ENCODE measurements around the gene P4HB.

The P4HB gene

DNA sequence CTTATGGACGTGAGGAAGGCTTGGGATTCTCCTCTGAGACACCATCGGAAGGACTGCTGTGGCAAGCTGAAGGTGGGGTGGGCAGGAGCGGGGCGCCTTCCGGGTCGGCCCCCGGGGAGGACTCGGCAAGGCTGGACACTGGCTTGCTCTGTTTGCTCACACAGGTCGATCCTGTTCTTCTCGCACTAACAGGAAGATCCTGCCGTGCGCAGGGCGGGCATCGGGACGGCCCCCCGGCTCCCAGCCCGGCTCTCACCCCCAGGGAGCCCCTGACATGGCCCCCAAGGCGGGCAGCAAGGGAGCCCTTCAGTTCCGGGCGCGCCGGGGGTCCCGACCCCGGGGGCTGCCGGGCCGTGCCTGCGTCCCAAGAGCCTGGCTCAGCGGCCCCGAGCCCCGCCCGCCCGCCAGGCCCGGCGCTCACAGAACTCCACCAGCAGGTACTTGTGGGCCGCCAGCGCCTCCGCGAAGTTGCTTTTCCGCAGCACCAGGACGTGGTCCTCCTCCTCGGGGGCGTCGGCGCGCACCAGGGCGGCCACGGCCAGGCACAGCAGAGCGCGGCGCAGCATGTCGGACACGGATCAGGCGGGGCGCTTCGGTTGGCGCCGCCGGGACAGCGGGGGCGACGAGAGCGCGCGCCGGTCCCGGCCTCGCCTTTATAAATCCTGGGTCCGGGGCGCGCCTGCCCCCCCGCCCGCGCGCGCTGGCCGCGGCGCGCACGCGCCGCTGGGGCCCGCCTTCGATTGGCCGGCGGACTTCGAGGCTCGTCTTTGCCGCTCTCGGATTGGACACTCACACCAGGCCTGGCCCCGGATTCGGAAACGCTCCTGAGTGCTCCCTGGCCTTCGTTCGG is at the start of gene P4HB:
TSS of gene P4HB (minus strand) at position 630 of the 850 bp plus-strand sequence. CDS start at position 566, 64 bp downstream.
- no peak for DNase-seq

DNA sequence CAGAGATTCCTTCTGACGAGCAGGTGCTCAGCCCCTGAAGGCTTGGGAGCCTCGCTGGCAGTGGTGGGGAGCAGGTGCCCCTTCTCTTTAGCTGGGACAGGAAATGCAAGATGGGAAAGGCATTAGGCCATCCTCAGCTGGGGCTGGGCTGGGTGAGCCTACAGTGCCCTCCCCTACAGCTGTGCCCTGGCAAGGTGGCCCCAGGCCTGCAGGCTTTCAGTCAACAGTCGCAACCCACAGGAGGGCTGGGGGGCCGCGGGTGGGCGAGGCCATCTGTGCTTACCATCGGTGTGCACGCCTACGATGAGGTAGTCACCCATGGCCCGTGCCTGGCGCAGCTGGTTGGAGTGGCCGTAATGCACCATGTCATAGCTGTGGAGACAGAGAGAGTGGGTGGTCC is 48.9 kb upstream of the P4HB start:
- DNase-seq: no peak

DNA sequence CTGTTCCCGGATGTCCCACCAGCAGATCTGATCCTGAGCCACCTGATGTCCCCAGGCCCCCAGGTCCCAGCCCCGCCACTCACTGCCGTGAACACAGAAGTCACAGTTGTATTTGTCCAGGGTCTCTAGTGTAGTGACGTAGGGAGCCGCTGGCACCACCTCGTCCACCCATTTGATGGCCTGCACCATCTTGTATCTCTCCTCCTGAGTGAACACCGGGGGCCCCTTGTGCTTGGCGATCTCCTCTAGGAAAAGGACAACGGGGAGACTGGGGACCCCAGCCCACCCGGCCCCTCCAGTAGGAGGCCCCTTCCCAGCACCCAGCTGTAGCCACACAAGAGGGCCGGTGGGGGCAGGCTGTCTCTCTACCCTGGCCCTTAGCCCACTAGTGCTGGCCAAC is 48.5 kb upstream of the P4HB start:
- DNase-seq: no peak

DNA sequence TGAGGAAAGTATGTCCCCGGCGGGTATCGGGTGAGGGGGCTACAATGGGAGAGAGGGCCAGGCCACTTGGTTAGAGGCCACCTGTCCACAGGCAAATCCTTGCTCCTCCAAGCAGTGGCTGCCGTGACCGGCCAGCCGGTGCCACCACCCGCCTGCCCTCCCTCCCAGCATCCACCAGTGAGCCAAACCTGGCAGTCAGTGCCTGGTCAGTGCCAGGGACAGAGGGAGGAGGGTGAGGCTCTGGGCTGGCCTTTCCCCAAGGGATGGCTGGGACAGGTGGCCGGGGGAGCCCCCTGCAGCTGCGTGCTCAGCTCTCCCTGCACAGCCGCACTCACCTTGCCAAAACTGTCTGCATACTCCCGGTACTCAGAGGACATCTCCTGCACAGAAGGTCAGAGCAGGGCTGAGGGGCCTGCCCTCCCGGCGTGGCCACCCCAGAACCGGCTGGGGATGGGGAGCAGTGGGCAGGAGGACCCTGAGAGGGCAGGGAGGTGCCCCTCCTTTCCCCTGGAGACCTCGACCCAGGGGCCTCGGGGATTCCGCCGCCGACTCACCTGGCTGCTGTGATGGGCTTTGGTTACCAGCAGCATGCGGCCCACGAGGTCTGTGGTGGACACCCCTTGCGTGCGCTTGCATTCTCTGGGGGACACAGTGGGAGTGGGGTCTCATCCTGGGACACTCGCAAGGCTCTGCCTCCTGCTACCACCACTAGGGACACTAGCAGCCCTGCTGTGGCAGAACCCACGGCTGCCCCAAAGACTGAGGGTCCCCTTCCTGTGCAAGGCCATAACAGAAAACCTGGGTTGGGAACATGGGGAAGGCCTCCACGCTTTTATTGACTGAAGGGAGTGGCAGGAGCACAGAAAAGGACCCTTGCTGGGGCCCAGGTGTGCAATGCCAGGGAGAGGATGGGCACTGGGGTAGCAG is 47.1 kb upstream of the P4HB start:
- no peak for DNase-seq

DNA sequence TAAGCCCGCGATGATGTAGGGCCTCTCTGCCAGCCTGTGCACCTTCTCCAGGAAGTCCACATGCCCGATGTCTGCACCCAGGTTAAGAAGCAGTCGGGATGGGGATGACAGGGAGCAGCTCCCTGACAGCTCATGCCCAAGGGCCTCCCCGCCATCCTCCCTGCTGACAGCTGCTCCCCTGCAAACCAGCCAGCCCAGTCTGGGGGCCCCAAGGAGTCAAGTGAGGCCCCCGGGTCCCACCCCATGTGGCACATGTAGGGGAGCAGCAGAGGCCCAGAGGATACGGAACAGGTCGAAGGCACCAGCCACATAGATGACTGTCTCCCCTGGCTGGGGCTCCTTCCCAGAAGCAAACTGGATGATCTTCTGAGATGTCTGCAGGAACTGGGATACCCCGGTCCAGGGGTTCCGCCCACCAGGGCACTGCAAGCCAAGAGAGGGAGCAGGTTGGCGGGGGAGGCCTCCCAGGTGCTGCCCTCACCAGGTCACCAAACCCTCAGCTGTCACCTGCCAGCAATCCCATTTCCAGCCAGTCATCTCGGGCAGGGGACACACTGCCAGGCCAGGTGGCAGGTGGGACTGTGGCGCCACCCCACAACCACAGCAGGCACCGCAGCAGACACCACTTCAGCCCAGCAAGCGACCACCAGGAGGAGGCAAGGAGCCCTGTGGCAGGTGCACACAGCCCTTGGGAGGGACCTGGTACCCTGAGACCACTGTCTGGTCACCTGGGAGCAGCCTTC is 46.3 kb upstream of the P4HB start:
- DNase-seq: no peak

DNA sequence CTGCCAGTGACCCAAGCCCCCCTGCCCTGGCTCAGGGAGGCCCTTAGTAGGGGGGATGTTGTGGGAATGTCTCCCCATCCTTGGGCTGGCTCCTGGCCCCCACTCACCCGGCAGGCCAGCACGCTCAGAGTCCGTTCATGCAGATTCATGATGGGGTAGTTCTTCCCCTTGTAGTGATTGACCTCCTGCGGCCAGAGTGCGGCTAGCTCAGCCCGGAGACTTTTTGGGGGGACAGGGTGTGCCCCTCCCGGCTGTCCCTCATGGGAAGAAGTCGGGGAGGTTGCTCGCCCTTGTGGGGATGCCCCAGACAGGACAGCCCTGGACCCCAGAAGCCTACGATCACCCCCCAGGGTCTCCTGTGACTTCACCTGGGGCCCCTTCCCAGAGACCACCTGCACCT is 45.7 kb upstream of the P4HB start:
- no peak for DNase-seq

DNA sequence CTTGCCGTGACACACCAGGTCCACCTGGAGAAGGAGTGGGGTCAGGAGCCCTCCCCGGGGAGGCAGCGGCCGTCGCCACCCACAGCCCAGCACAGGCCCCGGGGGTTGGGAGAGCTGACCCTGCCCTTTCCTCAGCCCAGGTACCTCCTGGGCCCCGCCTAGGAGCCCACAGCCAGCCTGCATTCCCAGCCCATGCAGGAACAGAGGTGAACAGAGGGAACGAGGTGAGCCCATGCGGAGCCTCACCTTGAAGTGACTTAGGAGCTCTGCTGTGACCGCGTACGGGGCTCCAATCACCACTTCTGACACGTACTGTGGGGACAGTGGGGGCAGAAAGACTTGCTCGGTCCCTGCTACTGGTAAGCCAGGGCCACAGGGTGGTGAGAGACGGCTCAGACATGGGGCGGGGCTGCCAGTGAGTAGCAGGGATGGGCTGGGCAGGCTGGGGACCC is 45.1 kb upstream of the P4HB start:
- DNase-seq: no peak

DNA sequence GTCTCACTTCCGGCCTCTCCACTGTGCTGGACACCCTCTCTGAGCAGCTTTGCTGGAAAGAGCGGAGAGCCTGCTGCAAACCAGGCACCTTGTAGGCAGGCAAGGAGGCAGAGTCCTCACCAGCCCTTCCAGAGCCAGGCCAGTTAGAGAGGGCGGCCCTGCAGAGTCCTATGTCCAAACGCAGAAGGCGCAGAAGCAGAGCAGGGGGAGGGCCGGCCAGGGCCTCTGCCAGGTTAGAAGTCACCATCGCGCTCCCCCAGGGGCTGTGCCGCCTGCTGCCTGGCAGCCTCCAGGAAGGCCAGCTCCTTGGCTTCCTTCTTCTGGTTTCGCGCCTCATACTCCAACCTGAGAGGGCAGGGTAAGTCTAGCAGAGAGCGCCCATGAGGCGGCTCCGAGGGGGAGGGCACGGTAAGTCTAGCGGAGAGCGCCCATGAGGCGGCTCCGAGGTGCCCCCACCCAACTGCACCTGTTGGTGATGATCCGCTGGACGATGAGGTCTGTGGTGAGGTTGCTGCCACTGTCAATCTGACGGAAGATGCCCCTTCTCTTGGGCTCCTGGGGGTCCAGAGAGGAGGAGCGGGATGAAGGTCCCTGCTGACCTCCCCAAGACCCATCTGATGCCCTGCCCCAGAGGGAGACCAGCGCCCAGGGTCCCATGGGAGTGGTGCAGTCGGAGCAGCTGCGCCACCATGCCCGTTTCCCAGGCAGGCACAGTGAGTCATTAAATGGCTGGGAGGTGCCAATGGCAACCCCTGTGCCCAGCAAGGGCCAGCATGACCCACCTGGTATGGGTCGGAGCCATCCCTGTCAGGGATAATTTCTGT is 44.5 kb upstream of the P4HB start:
- no peak for DNase-seq

DNA sequence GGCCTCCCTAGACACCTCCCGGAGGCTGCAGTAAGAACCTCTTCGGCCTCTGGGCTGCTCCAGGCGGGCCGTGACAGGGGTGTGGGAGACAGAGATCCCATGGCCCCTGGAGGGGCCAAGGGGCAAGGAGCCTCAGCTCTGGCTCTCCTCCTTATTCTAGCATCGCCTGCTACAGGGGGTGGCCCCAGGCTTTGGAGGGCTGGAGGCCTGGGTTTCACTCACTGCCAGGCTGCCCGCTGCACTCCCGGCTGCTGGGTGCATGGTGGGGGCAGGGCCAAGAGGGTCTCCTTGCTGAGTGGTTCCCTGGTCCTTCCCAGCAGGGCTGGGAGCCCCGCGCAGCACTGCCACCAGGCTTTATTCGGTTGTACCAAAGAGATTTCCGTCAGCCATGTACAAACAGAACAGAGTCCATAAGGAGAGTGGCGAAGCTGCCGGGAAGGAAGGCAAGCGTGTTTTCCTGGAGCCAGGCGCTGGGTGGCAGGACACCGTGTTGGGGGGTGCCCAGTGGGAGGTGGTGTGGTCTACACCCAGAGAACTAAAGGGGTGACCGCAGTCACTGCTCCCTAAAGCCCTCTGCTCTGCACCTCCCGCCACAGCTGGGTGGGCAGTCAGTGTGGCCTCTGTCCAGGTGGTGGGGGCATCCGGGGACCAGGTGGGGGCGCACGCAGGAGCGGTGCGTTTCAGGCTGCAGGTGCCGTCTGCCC is 43.7 kb upstream of the P4HB start:
- no peak for DNase-seq

DNA sequence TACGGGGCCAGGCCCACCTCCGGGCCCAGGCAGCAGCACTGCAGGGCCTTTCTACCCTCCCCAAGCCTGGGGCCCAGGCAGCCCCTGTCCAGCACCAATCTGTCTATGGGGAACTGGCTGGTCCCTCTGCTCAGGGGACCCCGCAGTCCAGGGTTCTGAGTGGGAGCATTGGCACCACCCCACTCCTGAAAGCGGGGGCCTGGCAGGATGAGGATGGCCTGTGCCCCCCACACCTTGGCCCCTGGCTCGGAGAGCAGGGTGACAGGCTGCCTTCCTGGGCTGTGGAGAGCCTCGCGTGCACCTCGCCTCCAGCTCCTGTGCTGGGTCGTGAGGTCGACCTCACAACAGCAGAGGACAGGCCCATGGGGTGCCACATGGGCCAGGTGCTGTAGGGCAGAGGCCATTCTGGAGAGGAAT is 43.1 kb upstream of the P4HB start:
- DNase-seq: no peak

DNA sequence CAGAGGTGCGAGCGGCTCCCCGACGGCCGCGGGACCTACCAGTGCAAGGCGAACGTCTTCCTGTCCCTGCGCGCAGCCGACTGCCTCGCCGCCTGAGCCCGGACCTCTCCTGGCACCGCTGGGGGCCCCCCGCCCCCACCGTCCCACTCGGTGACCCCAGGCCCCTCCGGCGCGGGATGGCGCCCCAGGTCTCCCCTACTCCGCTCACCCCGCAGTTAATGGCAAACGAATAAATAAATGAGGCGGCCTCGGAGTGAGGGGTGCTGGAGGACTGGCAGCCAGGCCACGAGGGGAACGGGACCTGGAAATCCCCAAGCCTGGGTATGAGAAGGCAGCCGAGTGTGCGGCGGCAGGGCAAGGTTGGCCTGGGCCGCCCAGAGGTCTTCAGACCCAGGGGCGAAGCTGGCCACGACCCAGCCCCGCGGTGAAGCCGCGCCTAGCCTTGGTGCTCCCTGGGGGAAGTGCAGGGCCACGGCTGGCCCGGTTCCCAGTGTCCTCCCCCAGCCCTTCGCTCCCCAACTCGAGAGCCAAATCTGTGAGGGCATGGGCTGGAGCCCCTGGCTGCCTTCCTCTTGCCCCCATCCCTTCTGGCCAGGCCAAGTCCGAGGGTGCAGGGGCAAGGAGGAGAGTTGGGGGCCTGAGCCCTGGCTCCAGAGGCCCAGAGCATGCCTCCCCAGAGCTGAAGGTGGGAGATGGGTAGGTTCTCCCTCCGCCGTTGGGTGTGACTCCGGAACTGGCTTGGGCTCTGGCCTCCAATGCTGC is 42.5 kb upstream of the P4HB start:
- DNase-seq: no peak

DNA sequence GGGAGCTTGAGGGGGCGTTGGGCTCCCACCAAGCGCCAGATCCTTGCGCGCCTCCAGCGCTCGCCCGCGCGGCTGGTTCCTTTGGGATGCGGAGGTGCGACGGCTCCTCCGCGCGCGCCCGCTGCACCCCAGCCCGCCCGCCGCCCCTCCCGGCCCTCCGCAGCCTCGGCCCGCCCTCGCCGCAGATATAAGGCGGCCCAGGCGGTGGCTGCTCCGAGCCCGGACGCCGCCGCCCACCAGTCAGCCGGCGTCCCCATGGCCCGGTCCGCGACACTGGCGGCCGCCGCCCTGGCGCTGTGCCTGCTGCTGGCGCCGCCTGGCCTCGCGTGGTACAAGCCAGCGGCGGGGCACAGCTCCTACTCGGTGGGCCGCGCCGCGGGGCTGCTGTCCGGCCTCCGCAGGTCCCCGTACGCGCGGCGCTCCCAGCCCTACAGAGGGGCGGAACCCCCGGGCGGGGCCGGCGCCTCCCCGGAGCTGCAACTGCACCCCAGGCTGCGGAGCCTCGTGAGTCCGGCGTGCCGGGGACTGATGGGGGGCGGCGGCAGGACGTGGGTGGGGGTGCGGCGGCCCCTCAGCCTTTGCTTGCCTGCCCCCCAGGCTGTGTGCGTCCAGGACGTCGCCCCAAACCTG is 41.8 kb upstream of the P4HB start, which contains the start of gene NPB:
TSS of gene NPB (plus strand) at position 216 of the 630 bp plus-strand sequence. CDS start at position 256, 40 bp downstream.
- DNase-seq: no peak

DNA sequence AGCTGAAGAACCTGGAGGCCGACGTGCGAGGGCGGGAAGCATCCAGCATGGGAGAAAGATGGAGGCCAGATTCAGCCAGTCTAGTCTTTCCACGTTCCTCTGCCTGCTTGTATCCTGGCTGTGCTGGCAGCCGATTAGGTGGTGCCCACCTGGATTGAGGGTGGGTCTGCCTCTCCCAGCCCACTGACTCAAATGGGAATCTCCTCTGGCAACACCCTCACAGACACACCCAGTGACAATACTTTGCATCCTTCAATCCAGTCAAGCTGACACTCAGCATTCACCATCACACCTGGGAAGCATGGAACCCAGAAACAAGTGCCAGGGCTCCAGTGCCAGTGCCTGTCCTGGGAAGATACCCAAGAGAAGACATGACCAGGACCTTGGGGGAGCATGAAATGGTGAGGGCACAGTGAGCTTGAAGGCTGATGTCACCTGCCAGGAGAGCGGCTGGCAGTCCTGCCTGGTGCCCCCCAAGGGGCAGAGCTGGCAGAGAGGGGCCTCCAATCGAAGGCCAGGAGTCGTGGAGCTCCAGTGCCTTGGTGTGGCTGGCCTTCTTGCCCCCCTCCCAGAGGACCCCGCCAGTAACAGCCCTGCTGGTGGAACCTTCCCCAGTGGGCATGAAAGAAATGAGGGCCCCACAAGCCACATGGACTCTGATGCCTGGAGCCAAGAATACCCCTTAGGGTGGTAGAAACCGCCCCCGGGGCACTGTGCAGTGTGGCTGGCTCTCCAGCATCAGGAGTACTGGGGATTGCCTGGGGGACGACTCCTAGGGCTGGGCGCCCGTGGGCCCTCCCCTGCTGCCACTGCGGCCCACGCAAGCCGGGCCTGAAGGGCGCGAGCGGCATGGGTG is 41.1 kb upstream of the P4HB start:
- DNase-seq: no peak

DNA sequence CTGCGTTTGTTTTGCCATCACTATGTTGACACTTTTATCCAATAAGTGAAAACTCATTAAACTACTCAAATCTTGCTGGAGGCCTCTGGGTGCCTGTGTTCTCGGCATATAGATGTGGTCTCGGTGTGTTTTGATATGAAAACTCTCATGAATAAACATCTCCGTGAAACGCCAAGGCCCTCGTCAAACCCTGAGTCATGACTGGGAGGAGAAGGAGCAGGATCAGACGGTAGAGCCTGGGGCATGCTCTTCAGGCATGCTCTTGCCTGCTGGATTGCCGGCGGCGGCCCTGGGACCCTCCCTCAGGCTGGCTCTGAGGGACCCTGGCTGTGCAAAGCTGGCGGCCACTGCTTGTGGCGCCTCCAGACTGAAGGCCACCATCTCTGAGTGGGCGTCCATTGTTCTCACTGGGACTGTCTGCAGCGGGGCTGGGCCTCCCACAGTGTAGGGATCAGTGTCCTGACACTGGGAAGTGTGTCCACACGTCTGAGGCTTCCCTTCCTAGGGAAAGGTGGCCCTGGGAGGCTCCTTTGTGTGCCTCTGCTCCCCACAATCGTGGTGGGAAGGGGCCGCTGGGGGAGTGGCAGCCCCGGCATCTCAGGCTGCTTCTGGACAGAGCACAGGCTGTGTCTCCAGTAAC is 40.0 kb upstream of the P4HB start:
- DNase-seq: no peak

DNA sequence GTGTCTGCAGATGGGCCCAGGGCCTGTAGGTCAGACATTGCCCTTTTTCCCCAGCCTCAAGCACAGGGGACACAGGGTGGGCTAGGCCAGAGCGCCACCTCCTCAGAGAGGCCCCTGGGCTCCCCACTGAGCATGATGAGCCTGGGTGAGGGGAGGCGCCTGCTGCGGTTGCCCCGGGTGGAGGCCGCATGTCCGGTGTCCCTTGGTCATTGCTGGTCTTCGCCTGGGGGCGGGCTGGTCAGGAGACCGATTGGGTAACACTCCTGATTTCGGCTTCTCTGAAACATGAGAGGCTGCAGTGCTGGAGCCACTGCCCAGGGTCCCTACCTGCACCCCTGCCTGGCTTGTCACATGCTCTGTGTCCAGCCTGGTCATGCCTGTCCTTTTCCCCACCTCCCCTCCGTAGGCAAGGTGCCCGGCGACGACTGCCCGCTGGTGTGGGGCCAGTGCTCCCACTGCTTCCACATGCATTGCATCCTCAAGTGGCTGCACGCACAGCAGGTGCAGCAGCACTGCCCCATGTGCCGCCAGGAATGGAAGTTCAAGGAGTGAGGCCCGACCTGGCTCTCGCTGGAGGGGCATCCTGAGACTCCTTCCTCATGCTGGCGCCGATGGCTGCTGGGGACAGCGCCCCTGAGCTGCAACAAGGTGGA is 39.3 kb upstream of the P4HB start:
- no peak for DNase-seq

DNA sequence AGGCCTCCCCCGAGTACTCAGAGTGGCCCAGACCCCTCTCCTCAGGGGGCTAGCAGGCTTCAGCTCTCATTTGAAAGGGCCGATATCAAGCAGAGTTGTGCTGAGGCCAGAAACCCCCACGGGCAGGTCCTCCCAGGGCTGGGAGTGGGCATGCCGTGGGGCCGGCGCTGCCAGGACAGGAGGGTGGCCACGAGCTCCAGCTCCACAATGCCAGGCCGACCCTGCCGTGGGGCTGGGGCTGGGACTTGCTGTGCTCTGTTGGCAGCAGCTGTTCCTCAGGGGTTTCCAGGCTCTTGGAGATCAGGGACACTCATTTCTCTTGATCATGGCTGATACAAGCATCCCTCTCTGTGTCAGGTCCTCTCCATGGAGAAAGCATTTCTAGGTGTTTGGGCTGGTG is 38.5 kb upstream of the P4HB start:
- no peak for DNase-seq

DNA sequence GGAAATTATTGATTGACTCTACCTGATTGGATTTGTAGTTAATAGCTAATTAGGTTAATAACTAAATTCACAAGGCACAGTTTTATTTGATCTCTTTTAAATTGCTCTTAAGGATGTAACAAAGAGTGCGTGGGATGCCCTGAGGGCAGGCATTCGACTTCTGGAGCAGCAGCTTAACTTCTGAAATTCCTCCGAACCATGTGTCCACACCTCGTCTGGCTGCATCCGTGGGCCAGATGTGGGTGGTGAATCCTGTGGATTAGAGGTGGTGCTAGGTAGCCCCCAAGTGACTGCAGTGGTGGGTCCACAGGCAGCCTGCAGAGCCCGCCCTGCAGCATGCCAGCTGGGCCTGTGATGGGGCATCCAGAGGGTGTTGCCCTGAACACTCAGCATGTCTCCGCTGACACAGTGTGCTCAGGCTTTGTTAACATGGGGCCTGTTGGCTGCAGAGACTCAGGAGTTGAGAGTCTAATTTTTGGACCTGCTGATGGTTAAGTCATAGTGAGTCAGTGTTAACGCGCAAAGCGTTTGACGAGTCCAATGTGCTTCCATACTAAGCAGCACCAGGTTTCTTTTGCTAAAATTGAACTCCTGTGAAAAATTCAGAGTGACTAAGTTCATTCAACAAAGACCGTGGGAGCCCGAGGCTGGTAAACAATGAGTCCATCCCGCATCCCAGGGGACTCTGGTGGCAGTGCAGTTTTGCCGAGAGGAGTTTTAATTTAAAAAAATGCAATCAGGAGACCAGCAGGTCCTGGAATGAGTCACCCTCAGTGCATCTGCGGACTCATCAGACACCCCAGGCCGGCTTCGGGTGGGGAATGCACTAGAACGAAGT is 37.9 kb upstream of the P4HB start:
- DNase-seq: peak; percentile 91

All from T1000 (cell line).